ENCODE measurements around the gene HLA-A. TPM values are rescaled to one million over a fixed set of nuclear protein-coding genes. Genes with fewer than 3 reads are reported as not detected.

Gene HLA-A
- total and polyA plus RNA-seq, 2 donors (not counting 3 experiments of a cell fraction or from before 2014, with no cell fraction given), result 294 to 822 TPM

DNA sequence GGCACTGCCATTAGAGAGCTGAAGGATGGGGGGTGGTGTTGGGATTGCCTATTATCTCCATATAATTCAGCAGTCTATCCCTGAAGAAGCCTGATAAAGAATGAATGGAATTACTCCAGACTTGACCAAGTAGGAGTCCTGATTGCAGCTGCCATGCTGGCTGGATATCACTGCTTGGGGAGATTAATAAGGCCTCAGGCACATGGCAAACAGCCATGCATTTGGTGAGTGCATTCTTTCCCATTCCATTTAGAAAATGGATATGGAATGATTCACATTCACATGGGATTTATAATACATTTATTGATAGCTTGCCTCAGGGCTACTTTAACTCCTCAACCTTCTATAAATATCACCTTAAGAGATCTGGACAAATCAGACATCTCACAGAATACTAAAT is 49.6 kb upstream of the HLA-A start:
- Histone ChIP-seq H3K36me3 (ENCODE audit: control insufficient read depth in 2 of 2, extremely low read depth in 1 of 2, insufficient read depth in 2 of 2, low read length in 2 of 2) (no peaks in the 10 kb centered on the region), H3K4me3 (replicated peaks in 1 of 3; ENCODE audit: insufficient read depth in 1 of 3, low read depth in 1 of 3, low read length in 3 of 3) (no peak overlapping the region), H4K20me1 (replicated peaks; ENCODE audit: control insufficient read depth, extremely low read depth, insufficient read depth, low read length) (no peaks in the 10 kb centered on the region), H3K4me2 (ENCODE audit: insufficient read depth, low read length) (no peak overlapping the region), H2AFZ (ENCODE audit: low read depth, low read length) (no peak overlapping the region), H3K4me1 (ENCODE audit: control insufficient read depth, extremely low read depth, insufficient read depth, low read length) (peaks cover 3% of the 10 kb centered on the region), H3K9me1 (replicated peaks; ENCODE audit: control insufficient read depth, extremely low read depth, insufficient read depth, low read length) (no peaks in the 10 kb centered on the region), H3K9me3 (replicated peaks; ENCODE audit: control insufficient read depth, insufficient read depth, low read length) (no peaks in the 10 kb centered on the region), H3K27me3 (ENCODE audit: control insufficient read depth in 2 of 2, insufficient read depth in 2 of 2, low read length in 2 of 2) (peaks cover 4 to 15% of the 10 kb centered on the region in 2 experiments), H3K27ac (ENCODE audit: insufficient read depth, low read depth, low read length) (no peak overlapping the region), H3K79me2 (ENCODE audit: control insufficient read depth, insufficient read depth, low read length) (no peaks in the 10 kb centered on the region), H3K9ac (replicated peaks; ENCODE audit: extremely low read depth, insufficient read depth, low read length) (no peak overlapping the region)
- CTCF ChIA-PET, result no interaction called here
- DNase-seq (ENCODE audit: low read depth, low spot score) (no peak), FAIRE-seq (no peak)
- no TSS peak for BruUV-seq (replicated peaks)
- dilution Hi-C loops (cut with MboI; ENCODE audit: extremely low pct_ligation_motif_present, low sequenced_read_pairs) (no loop called here), intact Hi-C loops (cut with micrococcal nuclease) (loop anchor here (2.0 kb wide), 1 partner anchor 56 kb away; no protein-coding TSS in a partner anchor)
- TF ChIP-seq, protein P1, sequence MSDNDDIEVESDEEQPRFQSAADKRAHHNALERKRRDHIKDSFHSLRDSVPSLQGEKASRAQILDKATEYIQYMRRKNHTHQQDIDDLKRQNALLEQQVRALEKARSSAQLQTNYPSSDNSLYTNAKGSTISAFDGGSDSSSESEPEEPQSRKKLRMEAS (IDR thresholded peaks at IDR 0.05; ENCODE audit: insufficient read depth, insufficient read length), result no peak
- TF ChIP-seq GATA2 (IDR thresholded peaks at IDR 0.05; ENCODE audit: insufficient read depth, insufficient read length, low read depth, low read length) (no peak), JUN (IDR thresholded peaks at IDR 0.05; ENCODE audit: borderline replicate concordance, insufficient read depth, insufficient read length, low read depth) (no peak), POLR2A (IDR thresholded peaks at IDR 0.05; ENCODE audit: low read depth, low read length) (no peak), EZH2 (IDR thresholded peaks at IDR 0.05; ENCODE audit: borderline replicate concordance, low read depth, low read length, severe bottlenecking) (no peak)
- TF ChIP-seq, protein P2, sequence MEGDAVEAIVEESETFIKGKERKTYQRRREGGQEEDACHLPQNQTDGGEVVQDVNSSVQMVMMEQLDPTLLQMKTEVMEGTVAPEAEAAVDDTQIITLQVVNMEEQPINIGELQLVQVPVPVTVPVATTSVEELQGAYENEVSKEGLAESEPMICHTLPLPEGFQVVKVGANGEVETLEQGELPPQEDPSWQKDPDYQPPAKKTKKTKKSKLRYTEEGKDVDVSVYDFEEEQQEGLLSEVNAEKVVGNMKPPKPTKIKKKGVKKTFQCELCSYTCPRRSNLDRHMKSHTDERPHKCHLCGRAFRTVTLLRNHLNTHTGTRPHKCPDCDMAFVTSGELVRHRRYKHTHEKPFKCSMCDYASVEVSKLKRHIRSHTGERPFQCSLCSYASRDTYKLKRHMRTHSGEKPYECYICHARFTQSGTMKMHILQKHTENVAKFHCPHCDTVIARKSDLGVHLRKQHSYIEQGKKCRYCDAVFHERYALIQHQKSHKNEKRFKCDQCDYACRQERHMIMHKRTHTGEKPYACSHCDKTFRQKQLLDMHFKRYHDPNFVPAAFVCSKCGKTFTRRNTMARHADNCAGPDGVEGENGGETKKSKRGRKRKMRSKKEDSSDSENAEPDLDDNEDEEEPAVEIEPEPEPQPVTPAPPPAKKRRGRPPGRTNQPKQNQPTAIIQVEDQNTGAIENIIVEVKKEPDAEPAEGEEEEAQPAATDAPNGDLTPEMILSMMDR (IDR thresholded peaks at IDR 0.05; ENCODE audit: extremely low read depth in 1 of 2, insufficient read depth in 1 of 2, low read depth in 1 of 2, low read length in 2 of 2), result no peak
- POLR2A ChIA-PET, result no interaction called here
